WTC11 (cell line): ENCODE results near the gene TMC3. TPM values are rescaled to one million over a fixed set of nuclear protein-coding genes. Genes with fewer than 3 reads are reported as not detected.

Source experiments
- ATAC-seq: fragments of 200-7000 bp; cut with Tn5 transposase; 2 replicates; pipeline ENCODE4 v1.10.0; 2021; ENCODE audit warnings: mild to moderate bottlenecking, moderate library complexity
- CTCF ChIA-PET: fragments of 300-600 bp; sonication (Branson Sonifier 250); formaldehyde crosslinking; loops from one replicate; lab custom pipeline; 2021; ENCODE audit warnings: antibody characterized with exemption; lab: Charles Lee
- POLR2A ChIA-PET: fragments of 350-600 bp; sonication (Branson Sonifier 250); formaldehyde crosslinking; loops from one replicate; lab custom pipeline; 2021; ENCODE audit warnings: antibody characterized with exemption; lab: Charles Lee
- DNase-seq: peaks from one replicate; pipeline ENCODE4 v3.0.0; 2021; ENCODE audit warnings: low spot score
- H3K27ac Mint-ChIP-seq: 2 replicates; pipeline ENCODE4 v1.8.0; 2021; ENCODE audit warnings: mixed read lengths
- H3K27me3 Mint-ChIP-seq: 2 replicates; pipeline ENCODE4 v1.8.0; 2021; ENCODE audit warnings: low read depth, mild to moderate bottlenecking, moderate library complexity, mixed read lengths
- H3K36me3 Mint-ChIP-seq: 2 replicates; pipeline ENCODE4 v1.8.0; 2021; ENCODE audit warnings: mixed read lengths
- H3K4me1 Mint-ChIP-seq: 2 replicates; pipeline ENCODE4 v1.8.0; 2022; ENCODE audit warnings: mixed read lengths
- H3K4me3 Mint-ChIP-seq: 2 replicates; pipeline ENCODE4 v1.8.0; 2021; ENCODE audit warnings: mild to moderate bottlenecking, moderate library complexity, mixed read lengths
- H3K9me3 Mint-ChIP-seq: 2 replicates; pipeline ENCODE4 v1.8.0; 2021; ENCODE audit warnings: mixed read lengths
- ARID4B ChIP-seq: sonication (generic); formaldehyde crosslinking; IDR thresholded peaks from 2 replicates; pipeline ENCODE4 v1.8.0; 2023; ENCODE audit warnings: missing genetic modification reagents, mild to moderate bottlenecking, borderline replicate concordance
- ATF6 ChIP-seq: sonication (generic); formaldehyde crosslinking; IDR thresholded peaks from 2 replicates; pipeline ENCODE4 v1.8.1; 2023; ENCODE audit warnings: mild to moderate bottlenecking, missing genetic modification reagents
- CDX4 ChIP-seq: fragments of 250-450 bp; sonication (Bioruptor Pico); IDR thresholded peaks from 2 replicates; pipeline ENCODE4 v1.9.0; 2021; ENCODE audit warnings: moderate library complexity, mild to moderate bottlenecking, inconsistent platforms, borderline replicate concordance
- CREB1 ChIP-seq: sonication (generic); formaldehyde crosslinking; IDR thresholded peaks from 2 replicates; pipeline ENCODE4 v1.8.0; 2023; ENCODE audit warnings: mild to moderate bottlenecking, missing genetic modification reagents
- CTCF ChIP-seq: fragments of 200-600 bp; IDR thresholded peaks from 2 replicates; pipeline ENCODE4 v1.8.0; 2022; ENCODE audit warnings: antibody characterized with exemption
- ERG ChIP-seq: fragments of 250-450 bp; sonication (Bioruptor Pico); IDR thresholded peaks from 2 replicates; pipeline ENCODE4 v1.8.0; 2021; ENCODE audit warnings: mild to moderate bottlenecking
- FOXJ3 ChIP-seq: sonication (generic); formaldehyde crosslinking; IDR thresholded peaks from 2 replicates; pipeline ENCODE4 v1.9.0; 2021; ENCODE audit warnings: missing genetic modification reagents, mild to moderate bottlenecking, borderline replicate concordance
- GABPB1 ChIP-seq: sonication (generic); formaldehyde crosslinking; IDR thresholded peaks from 2 replicates; pipeline ENCODE4 v1.8.1; 2023; ENCODE audit warnings: mild to moderate bottlenecking, missing genetic modification reagents
- HMGXB4 ChIP-seq: sonication (generic); formaldehyde crosslinking; IDR thresholded peaks from 2 replicates; pipeline ENCODE4 v1.8.1; 2023; ENCODE audit warnings: mild to moderate bottlenecking, moderate library complexity, missing genetic modification reagents
- JUN ChIP-seq: sonication (generic); formaldehyde crosslinking; IDR thresholded peaks from 2 replicates; pipeline ENCODE4 v1.8.0; 2023; ENCODE audit warnings: mild to moderate bottlenecking, missing genetic modification reagents
- MXD4 ChIP-seq: fragments of 250-450 bp; sonication (Bioruptor Pico); IDR thresholded peaks from 2 replicates; pipeline ENCODE4 v1.8.0; 2021; ENCODE audit warnings: mild to moderate bottlenecking, moderate library complexity, borderline replicate concordance
- NFATC4 ChIP-seq: fragments of 250-450 bp; sonication (Bioruptor Pico); IDR thresholded peaks from 2 replicates; pipeline ENCODE4 v1.9.0; 2021; ENCODE audit warnings: mild to moderate bottlenecking
- NFE2L1 ChIP-seq: sonication (generic); formaldehyde crosslinking; IDR thresholded peaks from 2 replicates; pipeline ENCODE4 v1.8.1; 2023; ENCODE audit warnings: missing genetic modification reagents
- NR1H2 ChIP-seq: sonication (generic); formaldehyde crosslinking; IDR thresholded peaks from 2 replicates; pipeline ENCODE4 v1.9.0; 2021; ENCODE audit warnings: mild to moderate bottlenecking, moderate library complexity, missing genetic modification reagents
- USF2 ChIP-seq: sonication (generic); formaldehyde crosslinking; IDR thresholded peaks from 2 replicates; pipeline ENCODE4 v1.8.1; 2023; ENCODE audit warnings: mild to moderate bottlenecking, missing genetic modification reagents, moderate library complexity
- ZBTB21 ChIP-seq: sonication (generic); formaldehyde crosslinking; IDR thresholded peaks from 2 replicates; pipeline ENCODE4 v1.8.1; 2023; ENCODE audit warnings: mild to moderate bottlenecking, missing genetic modification reagents, borderline replicate concordance
- ZNF512 ChIP-seq: sonication (generic); formaldehyde crosslinking; IDR thresholded peaks from 2 replicates; pipeline ENCODE4 v1.8.1; 2022; ENCODE audit warnings: missing genetic modification reagents, borderline replicate concordance
- total RNA-seq: library from RNA; stranded (reverse); gene quantifications from 3 replicates; pipeline ENCODE4 v1.2.3, GENCODE V29; 2021

TMC3 gene
- total RNA-seq, 1 experiment from 2014 or later, result not detected

GRCh38 chr15:81421461-81421860 lies 47.4 kb upstream of the TMC3 start (continued):
- TF ChIP-seq HMGXB4, result no peak
- TF ChIP-seq NR1H2 (CRISPR knock-in tag), result no peak

- CTCF ChIA-PET, result interaction anchor here (1.0 to 1.6 kb wide), 2 partner anchors 9 to 153 kb away, joined by 4 to 7 read pairs; no protein-coding TSS in a partner anchor
- no peaks in the 10 kb centered on the region for H3K36me3 Mint-ChIP-seq
- peak overlapping the region; percentile 45 for H3K4me3 Mint-ChIP-seq
- no peak for DNase-seq
- peak; percentile 98 for ATAC-seq
- no peak for TF ChIP-seq CREB1 (CRISPR knock-in tag)
- TF ChIP-seq ZNF512 (CRISPR knock-in tag), result no peak
- no peak for TF ChIP-seq ERG (CRISPR knock-in tag)
- TF ChIP-seq NFATC4 (CRISPR knock-in tag), result no peak
- no peak for TF ChIP-seq CTCF
- no peak for TF ChIP-seq GABPB1 (CRISPR knock-in tag)
- TF ChIP-seq CDX4 (CRISPR knock-in tag), result no peak
- TF ChIP-seq FOXJ3 (CRISPR knock-in tag), result no peak
- TF ChIP-seq NFE2L1, result no peak
- no peak for TF ChIP-seq ZBTB21
- no peak for TF ChIP-seq JUN (CRISPR knock-in tag)
- no peak for TF ChIP-seq ATF6 (CRISPR knock-in tag)
- H3K27ac Mint-ChIP-seq, result peak overlapping the region; percentile 86
- H3K9me3 Mint-ChIP-seq, result peaks cover 3% of the 10 kb centered on the region
- peaks cover 19% of the 10 kb centered on the region for H3K4me1 Mint-ChIP-seq
- no peaks in the 10 kb centered on the region for H3K27me3 Mint-ChIP-seq
- POLR2A ChIA-PET, result no interaction called here
These were observed 45.4 kb upstream of the TMC3 start for GRCh38 chr15:81419332-81419943.

- no peaks in the 10 kb centered on the region for H3K36me3 Mint-ChIP-seq
- ChIA-PET POLR2A (no interaction called here), CTCF (interaction anchor here (1.0 to 1.6 kb wide), 2 partner anchors 8 to 153 kb away, joined by 4 to 7 read pairs; no protein-coding TSS in a partner anchor)
- peak overlapping the region; percentile 45 for H3K4me3 Mint-ChIP-seq
- H3K27ac Mint-ChIP-seq, result peak overlapping the region; percentile 86
- DNase-seq (no peak), ATAC-seq (peak; percentile 14)
- H3K9me3 Mint-ChIP-seq, result peaks cover 6% of the 10 kb centered on the region
- H3K27me3 Mint-ChIP-seq, result no peaks in the 10 kb centered on the region
- H3K4me1 Mint-ChIP-seq, result peaks cover 19% of the 10 kb centered on the region
- no peak for TF ChIP-seq MXD4 (CRISPR knock-in tag)
- no peak for TF ChIP-seq USF2
- TF ChIP-seq ARID4B, result no peak
- no peak for TF ChIP-seq NFE2L1
These were observed 44.9 kb upstream of the TMC3 start for GRCh38 chr15:81418891-81419290.
